HG03095 (cell line): ENCODE measurements around the gene OR5H6.
"Not testable (repeated sequence)": the region's sequence is repeated elsewhere in the genome, so short reads cannot be mapped to it uniquely, and the experiment has no call there.

Experiments used
- ATAC-seq: cut with Tn5 transposase; IDR thresholded peaks from one replicate; pipeline ENCODE4 v1.9.1; 2021; ENCODE audit warnings: moderate library complexity; ENCODE audit not compliant: unreplicated experiment

OR5H6 gene

GRCh38 chr3:98263944-98264343 lies at the start of gene OR5H6:
Gene OR5H6 (plus strand): TSS chr3:98264244. CDS start chr3:98264333, 89 bp downstream.
- no peak for ATAC-seq

DNA sequence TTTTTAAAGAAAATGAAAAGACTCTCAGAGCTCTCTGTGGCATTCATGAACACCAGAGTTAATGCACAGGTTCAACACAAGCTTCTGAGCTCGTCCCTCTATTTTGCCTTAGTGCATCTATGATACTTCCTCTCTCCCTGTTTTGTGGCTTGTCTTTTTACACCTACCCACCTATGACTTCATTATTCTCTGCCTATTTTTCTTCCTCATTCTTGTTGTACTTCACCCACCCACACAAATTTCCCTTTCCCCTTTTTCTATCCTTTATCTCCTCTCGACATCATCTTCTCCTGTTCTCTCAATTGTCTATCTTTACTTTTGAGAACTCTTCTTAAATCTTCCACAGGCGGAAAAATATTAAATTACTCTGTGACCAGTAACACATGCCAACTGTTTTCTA lies 49.0 kb upstream of the OR5H6 start:
- ATAC-seq, result no peak

DNA sequence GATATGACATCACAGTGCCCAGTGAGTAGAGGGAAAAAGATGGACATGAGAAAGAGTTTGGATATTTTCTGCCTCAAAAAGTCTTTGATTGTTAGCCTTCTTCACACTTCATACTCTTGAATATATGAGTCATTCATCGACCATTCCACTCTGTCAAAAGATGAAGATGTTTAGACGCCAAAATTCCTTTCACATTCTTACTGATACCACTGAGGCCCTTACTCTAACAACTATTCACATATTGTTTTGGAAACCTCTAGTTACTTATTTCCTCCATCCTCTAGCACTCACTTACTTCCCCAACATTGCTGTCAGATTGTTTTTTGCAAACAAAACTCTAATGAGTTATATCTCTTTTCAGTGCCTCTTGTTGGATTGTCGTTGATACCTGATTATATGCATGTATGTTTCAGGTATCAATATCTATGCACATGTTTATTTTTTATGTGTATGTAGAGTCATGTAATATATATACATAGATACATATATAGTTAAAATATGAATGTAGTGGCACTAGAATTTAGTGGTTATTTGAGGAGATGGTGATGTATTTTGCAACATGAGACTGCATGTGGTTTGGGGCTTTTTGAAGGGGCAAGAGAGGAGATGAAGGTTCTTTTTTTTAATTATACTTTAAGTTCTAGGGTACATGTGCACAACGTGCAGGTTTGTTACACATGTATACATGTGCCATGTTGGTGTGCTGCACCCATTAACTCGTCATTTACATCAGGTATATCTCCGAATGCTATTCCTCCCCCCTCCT lies 40.0 kb upstream of the OR5H6 start:
- no peak for ATAC-seq

- ATAC-seq, result no peak
Measured at GRCh38 chr3:98232489-98232888, 31.6 kb upstream of the OR5H6 start.

DNA sequence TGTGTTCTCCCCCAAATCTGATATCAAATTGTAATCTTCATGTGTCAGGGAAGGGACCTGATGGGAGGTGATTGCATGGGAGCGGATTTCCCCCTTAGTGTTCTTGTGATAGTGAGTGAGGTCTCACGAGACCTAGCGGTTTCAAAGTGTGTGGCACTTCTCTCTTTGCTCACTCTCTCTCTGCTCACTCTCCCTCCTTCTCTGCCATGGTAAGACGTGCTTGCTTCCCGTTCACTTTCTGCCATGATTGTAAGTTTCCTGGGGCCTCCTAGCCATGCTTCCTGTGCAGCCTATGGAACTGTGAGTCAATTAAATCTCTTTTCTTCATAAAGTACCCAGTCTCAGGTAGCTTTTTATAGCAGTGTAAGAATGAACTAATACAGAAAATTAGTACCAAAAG lies 30.6 kb upstream of the OR5H6 start:
- ATAC-seq, result no peak

DNA sequence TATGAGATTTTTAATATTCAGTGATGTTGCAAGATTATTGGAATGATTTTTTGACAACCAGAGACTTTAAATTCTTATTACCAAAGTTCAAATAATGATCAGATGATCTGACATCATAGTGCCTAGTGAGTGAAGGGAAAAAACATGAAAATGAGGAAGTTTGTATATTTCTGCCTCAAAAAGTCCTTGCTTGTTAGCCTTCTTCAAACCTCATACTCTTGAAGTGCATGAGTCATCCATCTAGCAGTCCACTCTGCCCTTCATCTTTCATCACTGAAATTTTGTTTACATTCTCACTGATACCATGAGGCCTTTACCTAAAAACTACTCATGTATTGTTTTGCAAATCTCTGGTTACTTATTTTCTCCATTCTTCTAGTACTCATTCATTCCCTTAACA lies 23.9 kb upstream of the OR5H6 start:
- ATAC-seq, result no peak

DNA sequence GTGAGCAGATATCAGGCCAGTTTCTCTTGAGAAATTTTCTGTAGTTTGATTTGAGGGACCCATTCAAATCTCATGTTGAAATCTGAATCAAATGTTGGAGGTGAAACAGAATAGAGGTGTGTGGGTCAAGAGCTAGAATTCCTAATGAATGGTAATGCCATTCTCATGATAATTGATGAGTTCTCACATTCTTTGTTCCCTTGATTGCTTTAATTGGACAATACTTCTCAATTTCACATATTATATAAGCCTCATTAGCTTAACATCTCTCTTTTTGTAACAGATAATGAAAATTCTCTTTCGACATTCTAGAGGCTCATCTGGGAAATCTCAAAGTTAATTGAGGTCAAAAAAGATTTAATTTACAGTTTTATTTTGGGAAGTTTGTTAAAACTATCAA lies 21.9 kb upstream of the OR5H6 start:
- no peak for ATAC-seq

DNA sequence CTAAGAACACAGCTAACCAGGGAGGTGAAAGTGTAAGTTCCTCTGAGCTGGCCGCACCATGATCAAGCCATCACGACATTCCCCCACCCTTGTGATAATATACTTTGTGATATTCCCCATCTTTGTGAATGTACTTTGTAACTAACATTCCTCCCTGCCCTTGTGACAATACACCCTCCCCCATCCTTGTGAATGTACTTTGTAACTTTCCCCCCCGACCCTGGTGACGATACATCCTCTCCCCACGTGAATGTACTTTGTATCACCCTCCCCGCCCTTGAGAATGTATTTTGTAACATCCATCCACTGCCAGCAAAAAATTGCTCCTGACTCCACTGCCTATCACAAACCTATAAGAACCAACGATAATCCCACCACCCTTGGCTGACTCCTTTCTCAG lies 20.2 kb upstream of the OR5H6 start:
- no peak for ATAC-seq

- no peak for ATAC-seq
Measured at GRCh38 chr3:98246142-98246541, 17.9 kb upstream of the OR5H6 start.

GRCh38 chr3:98256026-98256425 lies 8.0 kb upstream of the OR5H6 start:
- ATAC-seq, result not testable (repeated sequence)

GRCh38 chr3:98259707-98260106 lies 4.3 kb upstream of the OR5H6 start:
- ATAC-seq, result no peak

GRCh38 chr3:98262046-98262445 lies 2.0 kb upstream of the OR5H6 start:
- no peak for ATAC-seq

- ATAC-seq, result no peak
Measured at GRCh38 chr3:98269846-98270245, 5.8 kb downstream of the OR5H6 start.

DNA sequence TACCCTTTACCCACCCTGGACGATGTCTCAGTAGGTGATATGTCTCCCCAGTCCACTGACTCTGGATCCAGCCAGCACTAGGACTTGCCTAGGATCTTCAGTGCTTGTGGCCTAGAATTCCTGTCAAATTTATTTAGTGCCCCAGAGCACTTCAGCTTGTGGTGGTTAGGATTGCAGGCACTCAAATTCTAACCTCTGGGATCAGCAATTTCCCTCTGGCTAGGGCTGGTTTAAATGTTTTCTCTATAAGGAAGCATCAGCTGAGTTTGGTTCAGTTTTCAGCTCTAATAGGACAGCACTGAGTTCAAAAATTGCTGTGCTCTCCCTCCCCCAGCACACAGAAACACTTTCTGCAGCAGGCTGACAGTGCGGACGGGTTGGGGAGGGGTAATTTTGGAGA lies 8.1 kb downstream of the OR5H6 start:
- no peak for ATAC-seq

DNA sequence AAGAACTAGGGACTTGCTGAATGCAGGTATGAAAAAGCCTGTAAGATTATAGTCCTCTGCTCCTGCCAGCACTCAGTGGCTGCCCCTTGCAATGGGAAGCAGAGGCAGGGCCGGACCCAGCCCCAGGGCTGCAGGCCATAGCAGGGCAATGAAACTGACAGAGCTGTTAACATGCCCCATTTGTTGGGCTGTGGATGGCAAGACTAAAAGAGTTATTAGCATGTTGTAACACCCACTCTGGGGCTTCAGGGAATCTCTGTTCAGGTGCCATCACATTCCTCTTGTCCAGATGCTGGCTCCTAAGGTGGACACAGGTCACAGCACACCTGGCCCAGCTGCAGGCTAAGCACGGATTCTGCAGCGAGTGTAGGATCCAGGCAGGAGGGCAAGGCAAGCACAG lies 10.9 kb downstream of the OR5H6 start:
- no peak for ATAC-seq

DNA sequence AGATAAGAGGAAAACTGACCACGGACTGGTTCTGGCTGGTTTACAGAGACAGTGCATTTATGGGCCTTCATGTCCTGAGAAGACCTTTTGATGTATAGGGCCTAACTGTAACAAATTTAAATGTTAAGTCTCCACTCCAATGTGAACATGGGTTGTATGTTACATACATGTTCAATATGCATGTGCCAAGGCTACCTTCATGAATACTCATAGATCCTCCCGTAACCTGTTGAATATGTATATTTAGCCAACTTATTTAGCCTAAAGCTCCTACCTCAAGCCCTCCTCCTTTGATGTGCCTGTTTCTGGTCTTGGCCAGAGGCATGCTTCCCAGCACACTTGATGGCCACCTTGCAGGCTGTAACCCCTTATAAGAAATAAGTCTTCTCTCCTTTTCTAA lies 18.2 kb downstream of the OR5H6 start, which contains the start of gene OR5H2:
Gene OR5H2, plus strand, starts transcription at position 301 of the 400 bp plus-strand sequence. CDS start 398 bp downstream, outside the sequence.
- ATAC-seq, result no peak

GRCh38 chr3:98290916-98291315 lies 26.9 kb downstream of the OR5H6 start:
- ATAC-seq, result no peak

DNA sequence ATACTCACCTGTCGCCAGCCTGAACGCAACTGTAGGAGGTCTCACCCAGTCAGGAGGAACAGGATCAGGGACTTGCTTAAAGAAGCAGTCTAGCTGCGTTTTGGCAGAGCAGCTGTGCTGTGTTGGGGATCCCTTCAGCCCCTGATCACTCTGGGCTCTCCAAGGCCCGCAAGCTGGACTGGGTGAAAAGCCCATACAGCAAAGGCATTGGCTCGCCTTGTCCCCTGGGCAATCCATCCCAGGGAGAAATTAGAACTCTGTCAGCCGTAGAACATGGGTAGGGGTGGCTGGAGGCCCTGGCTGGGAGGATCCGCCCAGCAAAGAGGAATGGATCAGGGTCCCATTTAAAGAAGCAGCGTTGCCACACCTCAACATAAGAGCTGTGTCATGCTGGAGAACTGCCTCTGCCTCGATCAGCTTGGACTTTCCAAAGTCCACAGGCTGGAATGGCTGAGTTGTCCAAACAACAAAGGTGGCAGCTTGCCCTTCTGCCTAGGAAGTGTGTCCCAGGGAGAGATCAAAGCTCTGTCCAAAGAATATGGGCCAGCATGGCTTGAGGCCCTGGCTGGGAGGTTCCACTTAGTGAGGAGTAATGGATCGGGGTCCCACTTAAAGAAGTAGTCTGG lies 27.4 kb downstream of the OR5H6 start:
- no peak for ATAC-seq
